ENCODE data around the gene PRPSAP1. TPM values are rescaled to one million over a fixed set of nuclear protein-coding genes. Genes with fewer than 3 reads are reported as not detected.
"Not testable (repeated sequence)": the region's sequence is repeated elsewhere in the genome, so short reads cannot be mapped to it uniquely, and the experiment has no call there.

The PRPSAP1 gene
- total and polyA plus RNA-seq, 7 experiments from 2014 or later = 19.6 to 59.1 (median 53.3) TPM

GRCh38 chr17:76270770-76271668 lies 82.7 kb downstream of the PRPSAP1 start:
- Mint-ChIP-seq H3K4me3 (peak overlapping the region; percentile 45 to 93 (median 78)), H3K4me1 (peaks cover 35 to 71% (median 63%) of the 10 kb centered on the region in 7 donors), H3K9me3 (no peaks in the 10 kb centered on the region), H3K27me3 (peaks cover 0 to 3% (median 0%) of the 10 kb centered on the region in 5 donors), H3K36me3 (peaks cover 0 to 43% (median 9%) of the 10 kb centered on the region in 5 donors), H3K27ac (peak overlapping the region; percentile 73 to 93 (median 86))
- Histone ChIP-seq H3K36me3 (ENCODE audit: control insufficient read depth in 2 of 3, insufficient read depth in 3 of 3, low read length in 3 of 3) (peaks cover 0 to 28% (median 0%) of the 10 kb centered on the region in 3 experiments), H3K27ac (ENCODE audit: low read depth, low read length) (peak overlapping the region; percentile 92), H3K4me1 (ENCODE audit: control insufficient read depth in 2 of 2, insufficient read depth in 2 of 2, low read length in 2 of 2) (peaks cover 70 to 71% of the 10 kb centered on the region in 2 donors), H3K4me3 (ENCODE audit: low read length) (peak overlapping the region; percentile 68), H3K9me3 (ENCODE audit: control insufficient read depth in 2 of 3, low read length in 3 of 3) (no peaks in the 10 kb centered on the region), H3K27me3 (ENCODE audit: control insufficient read depth in 2 of 2, insufficient read depth in 2 of 2, low read length in 2 of 2) (no peaks in the 10 kb centered on the region)
- ChIA-PET CTCF (interaction anchor here (0.8 to 5.5 kb wide), 7 partner anchors 8 to 145 kb away, joined by 3 to 36 read pairs (median 5); no protein-coding TSS in a partner anchor), POLR2A (interaction anchor here (0.6 to 19.9 kb wide), 15 partner anchors 14 to 168 kb away, joined by 3 to 375 read pairs (median 6); partner anchors contain the start of genes EXOC7, FOXJ1 and RNF157)
- intact Hi-C loops (cut with micrococcal nuclease) = loop anchor here in 1 of 2 donors (5.0 kb wide), 1 partner anchor 34 kb away; no protein-coding TSS in a partner anchor
- ATAC-seq (no peak), DNase-seq (peak in 5 of 9 donors; percentile 24 to 36 (median 33))

GRCh38 chr17:76270127-76270592 lies 83.6 kb downstream of the PRPSAP1 start:
- H3K36me3 Mint-ChIP-seq = peaks cover 0 to 43% (median 9%) of the 10 kb centered on the region in 5 donors
- H3K27me3 Mint-ChIP-seq = peaks cover 0 to 3% (median 0%) of the 10 kb centered on the region in 5 donors
- Histone ChIP-seq H3K4me1 (ENCODE audit: control insufficient read depth in 2 of 2, insufficient read depth in 2 of 2, low read length in 2 of 2) (peaks cover 70 to 71% of the 10 kb centered on the region in 2 donors), H3K27ac (ENCODE audit: low read depth, low read length) (peak overlapping the region; percentile 92), H3K9me3 (ENCODE audit: control insufficient read depth in 2 of 3, low read length in 3 of 3) (no peaks in the 10 kb centered on the region), H3K27me3 (ENCODE audit: control insufficient read depth in 2 of 2, insufficient read depth in 2 of 2, low read length in 2 of 2) (no peaks in the 10 kb centered on the region), H3K4me3 (ENCODE audit: low read length) (no peak overlapping the region), H3K36me3 (ENCODE audit: control insufficient read depth in 2 of 3, insufficient read depth in 3 of 3, low read length in 3 of 3) (peaks cover 0 to 31% (median 0%) of the 10 kb centered on the region in 3 experiments)
- H3K4me3 Mint-ChIP-seq = peak overlapping the region in 9 of 10 donors; percentile 38 to 95 (median 92)
- DNase-seq (peak in 2 of 9 donors; percentile 13 to 17), ATAC-seq (no peak)
- intact Hi-C loops (cut with micrococcal nuclease) = loop anchor here in 1 of 2 donors (5.0 kb wide), 1 partner anchor 33 kb away; no protein-coding TSS in a partner anchor
- ChIA-PET POLR2A (interaction anchor here (0.7 to 19.9 kb wide), 15 partner anchors 10 to 148 kb away, joined by 3 to 375 read pairs (median 6); partner anchors contain the start of genes FOXJ1 and RNF157), CTCF (interaction anchor here (0.8 to 5.2 kb wide), 5 partner anchors 9 to 144 kb away, joined by 4 to 36 read pairs (median 6); no protein-coding TSS in a partner anchor)
- H3K9me3 Mint-ChIP-seq = no peaks in the 10 kb centered on the region
- H3K27ac Mint-ChIP-seq = peak overlapping the region in 8 of 9 donors; percentile 79 to 96 (median 93)
- peaks cover 35 to 70% (median 61%) of the 10 kb centered on the region in 7 donors for H3K4me1 Mint-ChIP-seq

DNA sequence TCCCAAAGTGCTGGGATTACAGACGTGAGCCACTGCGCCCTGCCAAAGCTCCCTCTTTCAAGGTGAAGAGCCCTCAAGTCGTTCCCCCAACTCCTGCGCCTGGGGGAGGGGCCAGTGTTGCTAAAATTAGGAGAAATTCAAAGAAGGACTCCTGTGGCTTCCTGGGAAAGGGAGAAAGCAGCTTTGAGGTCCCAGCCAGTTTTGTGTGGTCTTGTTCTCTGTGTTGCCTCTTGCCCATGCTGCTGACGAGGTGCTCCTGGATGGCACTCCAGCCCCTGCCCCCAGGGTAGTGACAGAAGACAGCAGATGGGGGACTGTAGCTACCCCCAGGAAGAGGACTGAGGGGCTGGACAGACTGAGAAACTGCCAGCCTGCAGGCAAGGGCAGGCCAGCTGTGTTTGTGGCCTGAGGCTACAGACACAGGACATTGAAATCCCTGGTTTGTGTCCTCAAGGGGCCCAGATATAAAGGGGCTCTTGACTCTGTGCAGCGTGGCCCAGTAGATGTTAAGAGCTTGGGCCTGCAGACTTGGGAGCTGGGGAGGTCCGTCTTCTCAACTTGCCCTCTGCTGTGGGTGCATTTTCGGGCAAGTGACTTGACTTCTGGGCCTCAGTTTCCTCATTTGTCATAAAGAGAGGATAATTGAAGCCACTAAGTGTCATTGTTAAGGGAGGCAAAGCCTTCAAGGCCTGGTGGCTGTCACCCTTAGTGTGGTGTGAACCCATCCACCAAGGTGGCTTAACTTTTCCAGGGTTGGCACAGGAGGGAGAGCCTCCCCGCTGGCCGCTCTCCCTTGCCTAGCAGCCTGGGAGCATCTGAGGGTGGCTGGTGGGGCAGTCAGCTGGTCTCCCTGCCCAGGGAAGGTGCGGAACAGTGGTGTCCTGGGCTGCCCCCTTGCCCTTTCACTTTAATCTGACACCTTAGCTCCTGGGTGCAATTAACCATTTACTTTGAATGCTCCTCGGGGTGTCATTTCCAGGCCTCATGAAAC lies 84.4 kb downstream of the PRPSAP1 start:
- Mint-ChIP-seq H3K36me3 (peaks cover 0 to 43% (median 9%) of the 10 kb centered on the region in 5 donors), H3K27me3 (peaks cover 0 to 3% (median 0%) of the 10 kb centered on the region in 5 donors), H3K4me1 (peaks cover 36 to 68% (median 57%) of the 10 kb centered on the region in 7 donors), H3K9me3 (no peaks in the 10 kb centered on the region), H3K27ac (peak overlapping the region; percentile 72 to 96 (median 93)), H3K4me3 (peak overlapping the region; percentile 87 to 95 (median 92))
- H3K27me3 ChIP-seq (ENCODE audit: control insufficient read depth in 2 of 2, insufficient read depth in 2 of 2, low read length in 2 of 2) = no peaks in the 10 kb centered on the region
- peak in 1 of 9 donors; percentile 7 for DNase-seq
- CTCF ChIA-PET = interaction anchor here (0.7 to 5.2 kb wide), 8 partner anchors 10 to 270 kb away, joined by 4 to 20 read pairs (median 6); no protein-coding TSS in a partner anchor
- peak overlapping the region; percentile 46 for H3K4me3 ChIP-seq (ENCODE audit: low read length)
- H3K9me3 ChIP-seq (ENCODE audit: control insufficient read depth in 2 of 3, low read length in 3 of 3) = no peaks in the 10 kb centered on the region
- peaks cover 68 to 70% of the 10 kb centered on the region in 2 donors for H3K4me1 ChIP-seq (ENCODE audit: control insufficient read depth in 2 of 2, insufficient read depth in 2 of 2, low read length in 2 of 2)
- peak overlapping the region; percentile 92 for H3K27ac ChIP-seq (ENCODE audit: low read depth, low read length)
- no peak for ATAC-seq
- POLR2A ChIA-PET = interaction anchor here (0.7 to 19.9 kb wide), 20 partner anchors 10 to 165 kb away, joined by 3 to 375 read pairs (median 6); partner anchors contain the start of gene RNF157
- intact Hi-C loops (cut with micrococcal nuclease) = loop anchor here in 1 of 2 donors (5.0 kb wide), 1 partner anchor 487 kb away; the partner anchor contains the start of gene UNK
- H3K36me3 ChIP-seq (ENCODE audit: control insufficient read depth in 2 of 3, insufficient read depth in 3 of 3, low read length in 3 of 3) = peaks cover 0 to 31% (median 0%) of the 10 kb centered on the region in 3 experiments

DNA sequence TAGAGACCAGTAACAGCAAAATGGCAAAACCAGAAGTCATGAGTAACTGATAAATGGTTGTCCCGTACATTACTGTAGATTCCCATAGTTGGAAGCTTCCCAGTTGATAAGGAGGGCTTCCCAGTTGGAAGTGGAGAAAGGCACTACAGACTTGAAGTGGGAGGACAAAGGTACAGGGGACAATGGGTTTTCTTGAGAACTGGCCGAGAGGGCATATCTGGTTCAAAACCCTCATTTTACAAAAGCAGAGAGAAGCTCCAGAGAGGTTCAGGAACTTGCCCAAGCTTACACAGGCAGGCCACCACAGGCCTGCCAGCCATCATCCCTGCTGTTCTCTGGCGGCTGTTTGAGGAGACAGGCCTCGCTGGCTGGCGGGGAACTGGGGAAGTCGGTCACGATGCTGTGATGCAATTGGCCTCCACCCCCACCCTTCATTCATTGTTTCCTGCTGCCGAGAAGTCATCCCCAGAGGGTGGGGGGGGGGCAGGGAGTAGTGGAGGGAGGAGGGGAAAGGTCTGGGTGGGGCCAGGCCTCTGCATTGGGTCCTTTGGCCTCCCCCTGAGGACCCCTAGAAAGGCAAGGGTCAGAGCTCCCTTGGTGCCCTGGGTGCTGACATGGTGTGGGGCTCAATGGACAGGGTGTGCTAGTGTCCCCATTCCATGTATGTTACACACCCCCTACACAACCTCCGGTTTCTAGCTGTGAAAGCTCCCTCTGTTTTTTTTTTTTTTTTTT lies 85.5 kb downstream of the PRPSAP1 start:
- intact Hi-C loops (cut with micrococcal nuclease) = loop anchor here in 1 of 2 donors (5.0 kb wide), 1 partner anchor 486 kb away; the partner anchor contains the start of gene UNK
- DNase-seq (peak in 7 of 9 donors; percentile 49 to 74 (median 60)), ATAC-seq (peak; percentile 14)
- Mint-ChIP-seq H3K27me3 (peaks cover 0 to 3% (median 0%) of the 10 kb centered on the region in 5 donors), H3K9me3 (no peaks in the 10 kb centered on the region), H3K36me3 (peaks cover 0 to 43% (median 9%) of the 10 kb centered on the region in 5 donors), H3K4me1 (peaks cover 35 to 68% (median 58%) of the 10 kb centered on the region in 7 donors), H3K27ac (peak overlapping the region; percentile 86 to 97 (median 96)), H3K4me3 (peak overlapping the region; percentile 87 to 95 (median 92))
- POLR2A ChIA-PET = interaction anchor here (0.8 to 19.9 kb wide), 18 partner anchors 7 to 164 kb away, joined by 3 to 375 read pairs (median 11); partner anchors contain the start of gene RNF157
- Histone ChIP-seq H3K36me3 (ENCODE audit: control insufficient read depth in 2 of 3, insufficient read depth in 3 of 3, low read length in 3 of 3) (peaks cover 0 to 31% (median 0%) of the 10 kb centered on the region in 3 experiments), H3K9me3 (ENCODE audit: control insufficient read depth in 2 of 3, low read length in 3 of 3) (no peaks in the 10 kb centered on the region), H3K27ac (ENCODE audit: low read depth, low read length) (peak overlapping the region; percentile 92), H3K4me3 (ENCODE audit: low read length) (peak overlapping the region; percentile 46), H3K27me3 (ENCODE audit: control insufficient read depth in 2 of 2, insufficient read depth in 2 of 2, low read length in 2 of 2) (no peaks in the 10 kb centered on the region), H3K4me1 (ENCODE audit: control insufficient read depth in 2 of 2, insufficient read depth in 2 of 2, low read length in 2 of 2) (peaks cover 68 to 71% of the 10 kb centered on the region in 2 donors)
- CTCF ChIA-PET = interaction anchor here (0.7 to 5.2 kb wide), 8 partner anchors 11 to 146 kb away, joined by 3 to 20 read pairs (median 6); no protein-coding TSS in a partner anchor

GRCh38 chr17:76267581-76268001 lies 86.1 kb downstream of the PRPSAP1 start:
- not testable (repeated sequence) for H3K9me3 ChIP-seq (ENCODE audit: control insufficient read depth in 2 of 3, low read length in 3 of 3); H3K27me3 ChIP-seq (ENCODE audit: control insufficient read depth in 2 of 2, insufficient read depth in 2 of 2, low read length in 2 of 2); H3K27me3 Mint-ChIP-seq; H3K9me3 Mint-ChIP-seq; ATAC-seq
- H3K4me1 Mint-ChIP-seq = peaks cover 36 to 68% (median 58%) of the 10 kb centered on the region in 7 donors
- peak overlapping the region; percentile 87 to 95 (median 92) for H3K4me3 Mint-ChIP-seq
- ChIA-PET POLR2A (interaction anchor here (0.8 to 19.9 kb wide), 19 partner anchors 8 to 238 kb away, joined by 3 to 375 read pairs (median 12); partner anchors contain the start of genes EXOC7 and RNF157), CTCF (interaction anchor here (1.0 to 5.2 kb wide), 8 partner anchors 11 to 145 kb away, joined by 3 to 20 read pairs (median 4); no protein-coding TSS in a partner anchor)
- Histone ChIP-seq H3K4me3 (ENCODE audit: low read length) (peak overlapping the region; percentile 46), H3K36me3 (ENCODE audit: control insufficient read depth in 2 of 3, insufficient read depth in 3 of 3, low read length in 3 of 3) (peaks cover 0 to 31% (median 0%) of the 10 kb centered on the region in 3 experiments), H3K27ac (ENCODE audit: low read depth, low read length) (peak overlapping the region; percentile 92), H3K4me1 (ENCODE audit: control insufficient read depth in 2 of 2, insufficient read depth in 2 of 2, low read length in 2 of 2) (peaks cover 65 to 68% of the 10 kb centered on the region in 2 donors)
- intact Hi-C loops (cut with micrococcal nuclease) = loop anchor here in 1 of 2 donors (5.0 kb wide), 1 partner anchor 485 kb away; the partner anchor contains the start of gene UNK
- DNase-seq = peak in 1 of 9 donors; percentile 28
- H3K27ac Mint-ChIP-seq = peak overlapping the region; percentile 86 to 97 (median 96)
- H3K36me3 Mint-ChIP-seq = peaks cover 0 to 43% (median 9%) of the 10 kb centered on the region in 5 donors
